Adrenal gland (tissue), 12 donors: Measurements from ENCODE around the gene FSD1. TPM values are rescaled to one million over a fixed set of nuclear protein-coding genes. Genes with fewer than 3 reads are reported as not detected.

Source experiments
- DNase-seq, 7 donors: peaks; one replicate each; pipeline ENCODE4 v3.0.0-alpha.2; 2019 to 2020
- H3K27ac ChIP-seq, 5 donors: fragments of 200-600 bp; sonication (generic) in 4 of 5; 1 replicate in 3 of 5; 2 replicates in 2 of 5; pipeline versions ENCODE4 v1.5.1 to v1.8.0; 2016 to 2020; ENCODE audit warnings: mild to moderate bottlenecking in 1 of 5
- H3K27me3 ChIP-seq: fragments of 200-600 bp; 2 replicates; pipeline ENCODE4 v1.8.0; 2021
- H3K36me3 ChIP-seq, 2 donors: fragments of 200-600 bp; replicated peaks in 1 of 2; 1 replicate in 1 of 2; 2 replicates in 1 of 2; pipeline versions ENCODE4 v1.5.1 to v1.8.0; 2018 to 2022
- H3K4me1 ChIP-seq, 2 donors: fragments of 200-600 bp; replicated peaks in 1 of 2; 1 replicate in 1 of 2; 2 replicates in 1 of 2; pipeline versions ENCODE4 v1.5.1 to v1.8.0; 2018 to 2021
- H3K4me3 ChIP-seq, 4 donors: fragments of 200-600 bp; sonication (generic) in 3 of 4; one replicate each; pipeline ENCODE4 v1.5.1; 2016 to 2018
- H3K9me3 ChIP-seq, 3 donors: fragments of 200-600 bp; sonication (generic) in 1 of 3; replicated peaks in 1 of 3; 1 replicate in 2 of 3; 2 replicates in 1 of 3; pipeline versions ENCODE4 v1.5.1 to v1.8.0; 2016 to 2021
- CTCF ChIP-seq, 6 experiments: fragments of 450-650 bp in 4 of 6; fragments of 200-600 bp in 2 of 6; sonication (generic) in 1 of 6; IDR thresholded peaks; 1 replicate in 5 of 6; 2 replicates in 1 of 6; pipeline versions ENCODE4 v1.5.1 to v1.8.0; 2016 to 2021; ENCODE audit warnings: antibody characterized with exemption in 6 of 6, mild to moderate bottlenecking in 2 of 6, moderate library complexity in 1 of 6
- POLR2A ChIP-seq, 2 donors: fragments of 450-650 bp; IDR thresholded peaks; one replicate each; pipeline ENCODE4 v1.6.1; 2017; ENCODE audit warnings: antibody characterized with exemption in 2 of 2, mild to moderate bottlenecking in 2 of 2, moderate library complexity in 1 of 2
- WGBS, 4 donors: extraction: QIAGEN DNeasy Blood & Tissue Kit in 2 of 4; methylation state at CpG; one replicate each; pipeline versions ENCODE4 v1.1.5 to v1.1.7; 2013 to 2017; 5-methylcytosine and 5-hydroxymethylcytosine counted together
- intact Hi-C, 2 donors: fragments of 100-400 bp; cut with DNase I; formaldehyde crosslinking; loops; one replicate each; pipeline versions ENCODE4 v1.14.1 to v1.15.0; 2022 to 2023
- polyA plus RNA-seq, 3 donors: library from polyadenylated mRNA; stranded (reverse); fragments of 200-250 nt in 2 of 3; fragments of 350-450 nt in 1 of 3; fragmentation: Illumina TruSeq in 1 of 3; extraction: RNeasy Lipid Tissue Mini Kit (QIAGEN cat#74804) in 1 of 3; gene quantifications; one replicate each; pipeline ENCODE4 v1.2.3, GENCODE V29; 2013 to 2014
- total RNA-seq, 9 donors: library from RNA; depleted of rRNA in 4 of 9; stranded (reverse); fragments of >200 nt in 4 of 9; fragments of 120-200 nt in 1 of 9; fragmentation: NEBNext Ultra II Directional in 1 of 9; extraction: Animal tissue kit (Norgen Biotek cat#: 25700) in 1 of 9; gene quantifications; one replicate each; pipeline versions ENCODE4 v1.1.0 to v1.2.4, GENCODE V29; 2013 to 2023
- donor health status: healthy with polysubstance abuse.
- donor health status: Bipolar disorder and iron deficiency.
- donor health status: DM: yes; HTN: yes; CAD: no.
- donor health status: DM: no; HTN: no; CAD: no.
- donor health status: DM: no; HTN: no; CAD: no.
- donor health status: DM: yes; HTN: yes; CAD: no.

Gene FSD1
- total and polyA plus RNA-seq, 12 donors, result 0.34 to 7.2 (median 1.2) TPM; not detected in 3

DNA sequence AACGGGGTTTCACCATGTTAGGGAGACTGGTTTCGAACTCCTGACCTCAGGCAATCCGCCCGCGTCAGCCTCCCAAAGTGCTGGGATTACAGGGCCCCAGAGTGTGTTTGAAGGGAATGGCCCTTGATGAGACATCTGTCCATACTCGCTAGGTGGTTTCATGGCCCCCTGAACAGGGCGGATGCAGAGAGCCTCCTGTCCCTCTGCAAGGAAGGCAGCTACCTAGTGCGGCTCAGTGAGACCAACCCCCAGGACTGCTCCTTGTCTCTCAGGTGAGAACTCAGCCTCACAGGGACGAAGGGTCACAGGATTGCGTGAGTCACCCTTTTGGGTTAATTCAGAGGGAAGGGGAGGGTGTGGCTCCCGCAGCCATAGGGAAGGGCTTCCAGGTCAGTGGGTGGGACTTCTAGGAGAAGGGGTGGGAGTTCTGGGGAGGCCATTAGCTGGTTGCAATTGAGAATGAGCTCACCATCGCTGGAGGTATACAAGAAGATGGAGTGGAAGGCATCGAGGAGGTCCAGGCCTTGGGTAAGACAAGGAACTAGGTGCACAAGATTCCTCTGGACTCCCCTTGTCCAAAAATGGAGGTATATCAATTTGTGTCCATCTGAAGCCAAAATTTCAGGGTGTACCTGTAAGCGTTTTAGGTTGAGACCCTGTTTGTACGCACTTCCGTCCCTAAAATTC is 16.2 kb upstream of the FSD1 start:
- Histone ChIP-seq H3K9me3 (no peaks in the 10 kb centered on the region), H3K36me3 (no peaks in the 10 kb centered on the region), H3K27ac (no peak overlapping the region), H3K4me3 (no peak overlapping the region), H3K4me1 (no peaks in the 10 kb centered on the region), H3K27me3 (no peaks in the 10 kb centered on the region)
- TF ChIP-seq POLR2A (IDR thresholded peaks at IDR 0.05), result no peak
- TF ChIP-seq CTCF (IDR thresholded peaks at IDR 0.05), result no peak
- intact Hi-C loops, result no loop called here
- DNase-seq, result no peak
- 76 to 82% (median 80%) methylated on average over 16 of the region's 16 CpGs for WGBS, 4 donors

DNA sequence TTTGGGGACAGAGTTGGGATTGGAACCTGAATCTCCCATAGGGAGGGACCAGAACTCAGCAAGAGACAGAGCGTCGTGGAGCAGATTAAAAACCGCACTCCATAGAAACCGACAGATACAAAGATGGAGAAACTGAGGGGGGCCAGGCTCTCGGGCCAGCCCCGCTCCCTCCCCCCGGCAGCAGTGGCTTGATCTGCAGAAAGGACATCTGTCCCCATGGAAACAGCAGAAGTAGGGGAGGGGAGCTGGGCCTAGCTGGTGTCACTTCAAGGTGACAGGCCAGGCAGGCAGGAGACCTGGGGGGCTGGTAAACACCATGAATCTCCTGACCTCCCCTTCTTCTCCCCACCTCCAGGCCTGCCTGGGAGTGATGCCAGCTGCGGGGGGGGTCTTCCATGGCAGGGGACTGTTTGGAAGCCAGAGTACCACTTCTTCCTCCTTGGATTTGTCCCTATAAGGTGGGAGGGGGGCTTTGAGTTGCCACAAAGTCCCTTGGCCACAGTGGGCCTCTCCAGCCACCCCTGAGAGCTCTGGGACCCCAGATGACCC is 13.1 kb upstream of the FSD1 start:
- no peak overlapping the region for H3K4me3 ChIP-seq
- H3K9me3 ChIP-seq, result no peaks in the 10 kb centered on the region
- WGBS, 4 donors, result 56 to 76% (median 65%) methylated on average over 7 to 8 of the region's 8 CpGs
- DNase-seq, result no peak
- no peaks in the 10 kb centered on the region for H3K27me3 ChIP-seq
- intact Hi-C loops, result no loop called here
- no peaks in the 10 kb centered on the region for H3K36me3 ChIP-seq
- H3K4me1 ChIP-seq, result no peaks in the 10 kb centered on the region
- no peak for TF ChIP-seq POLR2A (IDR thresholded peaks at IDR 0.05)
- no peak for TF ChIP-seq CTCF (IDR thresholded peaks at IDR 0.05)
- H3K27ac ChIP-seq, result no peak overlapping the region

DNA sequence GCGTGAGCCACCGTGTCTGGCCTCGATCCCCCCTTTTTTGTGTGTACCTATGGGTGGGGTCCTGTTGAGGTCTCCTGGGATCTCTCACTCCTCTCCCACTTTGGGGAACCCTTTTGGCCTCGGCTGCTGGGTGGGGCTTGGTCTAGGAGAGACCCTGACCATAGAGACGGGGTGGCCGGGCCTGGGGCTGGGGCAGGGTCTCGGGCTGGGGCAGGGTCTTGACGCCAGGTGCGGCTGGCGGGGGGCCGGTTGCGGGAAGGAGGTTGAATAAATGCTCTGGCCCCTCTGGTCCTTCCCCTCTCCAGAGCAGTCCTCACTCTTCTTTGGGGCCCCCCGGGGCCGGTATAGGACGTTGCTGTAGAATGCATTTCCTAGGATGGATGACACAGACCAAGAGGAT is 11.9 kb upstream of the FSD1 start:
- 82 to 87% (median 84%) methylated on average over 12 to 15 of the region's 15 CpGs for WGBS, 4 donors
- intact Hi-C loops, result no loop called here
- TF ChIP-seq CTCF (IDR thresholded peaks at IDR 0.05) (no peak), POLR2A (IDR thresholded peaks at IDR 0.05) (no peak)
- H3K27ac ChIP-seq, result no peak overlapping the region
- no peaks in the 10 kb centered on the region for H3K4me1 ChIP-seq
- no peak overlapping the region for H3K4me3 ChIP-seq
- no peaks in the 10 kb centered on the region for H3K27me3 ChIP-seq
- no peaks in the 10 kb centered on the region for H3K9me3 ChIP-seq
- no peak for DNase-seq
- no peaks in the 10 kb centered on the region for H3K36me3 ChIP-seq

- intact Hi-C loops, result no loop called here
- no peak for DNase-seq
- 32 to 56% (median 48%) methylated on average over 8 to 10 of the region's 10 CpGs for WGBS, 4 donors
- H3K4me1 ChIP-seq, result no peaks in the 10 kb centered on the region
- no peaks in the 10 kb centered on the region for H3K36me3 ChIP-seq
- TF ChIP-seq CTCF (IDR thresholded peaks at IDR 0.05), result no peak
- H3K27ac ChIP-seq, result no peak overlapping the region
- H3K4me3 ChIP-seq, result no peak overlapping the region
- no peaks in the 10 kb centered on the region for H3K9me3 ChIP-seq
- H3K27me3 ChIP-seq, result no peaks in the 10 kb centered on the region
These were observed 10.0 kb upstream of the FSD1 start for GRCh38 chr19:4294389-4294788.
